Breast epithelium (tissue), 3 donors: ENCODE results near the gene ZRSR2.

Source experiments
- CTCF ChIP-seq, 3 donors: fragments of 450-650 bp; IDR thresholded peaks; one replicate each; pipeline ENCODE4 v1.5.1; 2016 to 2017; ENCODE audit warnings: antibody characterized with exemption in 3 of 3, mild to moderate bottlenecking in 3 of 3, moderate library complexity in 3 of 3
- POLR2A ChIP-seq: fragments of 450-650 bp; IDR thresholded peaks from one replicate; pipeline ENCODE4 v1.6.1; 2016; ENCODE audit warnings: antibody characterized with exemption, mild to moderate bottlenecking, moderate library complexity
- POLR2AphosphoS5 ChIP-seq, 3 donors: sonication (generic); formaldehyde crosslinking; IDR thresholded peaks; one replicate each; pipeline ENCODE4 v1.6.1; 2017; ENCODE audit warnings: antibody characterized with exemption in 3 of 3

GRCh38 chrX:15864629-15865028, 74.3 kb downstream of the ZRSR2 start:
- no peak for TF ChIP-seq CTCF (IDR thresholded peaks at IDR 0.05)
- no peak for TF ChIP-seq POLR2A
- TF ChIP-seq POLR2AphosphoS5 (IDR thresholded peaks at IDR 0.05) = no peak
